GM23338 (cell line): Measurements from ENCODE around the gene UNC13C. TPM values are rescaled to one million over a fixed set of nuclear protein-coding genes. Genes with fewer than 3 reads are reported as not detected.
A peak's percentile ranks its signal among the peaks of the same experiment; 100 is the strongest.

Source experiments
- ATAC-seq: fragments of 200-7000 bp; cut with Tn5 transposase; 3 replicates; pipeline ENCODE4 v1.9.1; 2020
- DNase-seq: peaks from one replicate; pipeline ENCODE4 v3.0.0-alpha.2; 2015; ENCODE audit warnings: low spot score
- H2AFZ ChIP-seq: fragments of 200-600 bp; sonication (generic); 2 replicates; pipeline ENCODE4 v1.8.0; 2016; ENCODE audit warnings: antibody characterized with exemption, mild to moderate bottlenecking, moderate library complexity
- H3F3A ChIP-seq: fragments of 200-600 bp; sonication (generic); replicated peaks from 2 replicates; pipeline ENCODE4 v1.8.0; 2017; ENCODE audit warnings: antibody characterized with exemption, mixed run types, low read depth
- H3K27ac ChIP-seq: fragments of 200-600 bp; sonication (generic); 2 replicates; pipeline ENCODE4 v1.6.1; 2016; ENCODE audit warnings: low read depth
- H3K27me3 ChIP-seq: fragments of 200-600 bp; sonication (generic); 2 replicates; pipeline ENCODE4 v1.8.0; 2016; ENCODE audit warnings: mild to moderate bottlenecking, mixed run types, moderate library complexity; ENCODE audit not compliant: insufficient read depth
- H3K36me3 ChIP-seq: fragments of 200-600 bp; sonication (generic); 2 replicates; pipeline ENCODE4 v1.8.0; 2016; ENCODE audit warnings: mild to moderate bottlenecking; ENCODE audit not compliant: insufficient read depth
- H3K4me1 ChIP-seq: fragments of 200-600 bp; sonication (generic); 2 replicates; pipeline ENCODE4 v1.8.0; 2016; ENCODE audit warnings: mild to moderate bottlenecking, moderate library complexity; ENCODE audit not compliant: insufficient read depth
- H3K4me2 ChIP-seq: fragments of 200-600 bp; sonication (generic); 2 replicates; pipeline ENCODE4 v1.7.1; 2017; ENCODE audit warnings: mixed run types
- H3K4me3 ChIP-seq: fragments of 200-600 bp; sonication (generic); 2 replicates; pipeline ENCODE4 v1.6.1; 2016; ENCODE audit warnings: mixed run types
- H3K79me2 ChIP-seq: fragments of 200-600 bp; sonication (generic); replicated peaks from 2 replicates; pipeline ENCODE4 v1.8.0; 2017; ENCODE audit warnings: mild to moderate bottlenecking; ENCODE audit not compliant: insufficient read depth
- H3K9me2 ChIP-seq: fragments of 200-600 bp; sonication (generic); 2 replicates; pipeline ENCODE4 v1.8.0; 2017; ENCODE audit not compliant: insufficient read depth
- H4K20me1 ChIP-seq: fragments of 200-600 bp; sonication (generic); replicated peaks from 2 replicates; pipeline ENCODE4 v1.8.0; 2017; ENCODE audit warnings: mild to moderate bottlenecking; ENCODE audit not compliant: insufficient read depth
- H3K27ac Mint-ChIP-seq: 2 replicates; pipeline ENCODE4 v1.8.0; 2020; ENCODE audit warnings: inconsistent platforms, mild to moderate bottlenecking, moderate library complexity, mixed read lengths
- H3K27me3 Mint-ChIP-seq: 3 replicates; pipeline ENCODE4 v1.8.0; 2022; ENCODE audit warnings: low read depth, mild to moderate bottlenecking, moderate library complexity, mixed read lengths, inconsistent platforms; ENCODE audit not compliant: insufficient read depth, poor library complexity
- H3K36me3 Mint-ChIP-seq: 3 replicates; pipeline ENCODE4 v1.8.0; 2021; ENCODE audit warnings: low read depth, mild to moderate bottlenecking, inconsistent platforms, moderate library complexity, mixed read lengths
- H3K4me1 Mint-ChIP-seq: 3 replicates; pipeline ENCODE4 v1.8.0; 2020; ENCODE audit warnings: mild to moderate bottlenecking, inconsistent platforms, mixed read lengths
- H3K4me3 Mint-ChIP-seq: 3 replicates; pipeline ENCODE4 v1.8.0; 2021; ENCODE audit warnings: moderate library complexity, mild to moderate bottlenecking, inconsistent platforms, mixed read lengths
- H3K9me3 Mint-ChIP-seq: 3 replicates; pipeline ENCODE4 v1.8.0; 2020; ENCODE audit warnings: moderate library complexity, mild to moderate bottlenecking, inconsistent platforms, mixed read lengths
- CREB1 ChIP-seq: fragments of 250-450 bp; sonication (Bioruptor Pico); IDR thresholded peaks from 2 replicates; pipeline ENCODE4 v1.5.0; 2020; ENCODE audit warnings: low read depth, mild to moderate bottlenecking, moderate library complexity
- EZH2 ChIP-seq: fragments of 200-600 bp; sonication (generic); IDR thresholded peaks from one replicate; pipeline ENCODE4 v1.8.0; 2017; ENCODE audit warnings: antibody characterized with exemption, mild to moderate bottlenecking, low read depth; ENCODE audit not compliant: unreplicated experiment
- EZH2phosphoT487 ChIP-seq: fragments of 200-600 bp; sonication (generic); IDR thresholded peaks from one replicate; pipeline ENCODE4 v1.8.1; 2018; ENCODE audit warnings: antibody characterized with exemption; ENCODE audit not compliant: unreplicated experiment
- JUNB ChIP-seq: IDR thresholded peaks from one replicate; pipeline ENCODE4 v1.6.1; 2016; ENCODE audit warnings: antibody characterized with exemption; ENCODE audit not compliant: unreplicated experiment
- NANOG ChIP-seq: IDR thresholded peaks from 2 replicates; pipeline ENCODE4 v1.6.1; 2016; ENCODE audit warnings: antibody characterized with exemption, borderline replicate concordance
- POLR2AphosphoS5 ChIP-seq: IDR thresholded peaks from 2 replicates; pipeline ENCODE4 v1.6.1; 2016; ENCODE audit warnings: antibody characterized with exemption, low read depth
- STAT1 ChIP-seq: IDR thresholded peaks from one replicate; pipeline ENCODE4 v1.6.1; 2016; ENCODE audit warnings: antibody characterized with exemption; ENCODE audit not compliant: unreplicated experiment
- ZNF114 ChIP-seq: fragments of 250-450 bp; sonication (Bioruptor Pico); IDR thresholded peaks from 2 replicates; pipeline ENCODE4 v1.5.0; 2020; ENCODE audit warnings: mild to moderate bottlenecking, moderate library complexity
- ZNF331 ChIP-seq: fragments of 250-450 bp; sonication (Bioruptor Pico); IDR thresholded peaks from 2 replicates; pipeline ENCODE4 v1.5.0; 2020; ENCODE audit warnings: low read depth, mild to moderate bottlenecking, moderate library complexity
- long read RNA-seq: library from polyadenylated mRNA; unstranded; transcript quantifications from one replicate; pipeline ENCODE4 v2.0.0, GENCODE V29; 2020; ENCODE audit not compliant: unreplicated experiment
- polyA plus RNA-seq: library from polyadenylated mRNA; unstranded; fragments of >200 nt; fragmentation: Nextera tagmentation; extraction: Ambion mirVana; gene quantifications from 2 replicates; pipeline ENCODE4 v1.2.1, GENCODE V29; 2016
- total RNA-seq: library from RNA; depleted of rRNA; stranded (reverse); fragments of >200 nt; shearing (Covaris generic); gene quantifications from 2 replicates; pipeline ENCODE4 v1.2.3, GENCODE V29; 2014; rRNA removed
- TF ChIP-seq, protein P1 (sequence below): IDR thresholded peaks from 2 replicates; pipeline ENCODE4 v1.6.1; 2016; ENCODE audit warnings: antibody characterized with exemption
- TF ChIP-seq, protein P2 (sequence below): fragments of 250-450 bp; sonication (Bioruptor Pico); IDR thresholded peaks from 2 replicates; pipeline ENCODE4 v1.5.0; 2020; ENCODE audit warnings: mild to moderate bottlenecking, moderate library complexity
- TF ChIP-seq, protein P3 (sequence below): IDR thresholded peaks from one replicate; pipeline ENCODE4 v1.6.1; 2018; ENCODE audit warnings: antibody characterized with exemption; ENCODE audit not compliant: unreplicated experiment
- TF ChIP-seq, protein P4 (sequence below), 2 experiments: fragments of 200-600 bp in 1 of 2; sonication (generic) in 1 of 2; conservative IDR thresholded peaks; 2 replicates each; pipeline versions ENCODE4 v1.5.1 to v1.6.1; 2016 to 2017; ENCODE audit warnings: antibody characterized with exemption in 2 of 2, low read depth in 2 of 2, mild to moderate bottlenecking in 2 of 2, moderate library complexity in 1 of 2

The UNC13C gene
- total RNA-seq (0.03 and 0.58 TPM in 2 replicates), polyA plus RNA-seq (0.16 TPM in 1 of 2 replicates, not detected in the other)
- long read RNA-seq: 0 reads

DNA sequence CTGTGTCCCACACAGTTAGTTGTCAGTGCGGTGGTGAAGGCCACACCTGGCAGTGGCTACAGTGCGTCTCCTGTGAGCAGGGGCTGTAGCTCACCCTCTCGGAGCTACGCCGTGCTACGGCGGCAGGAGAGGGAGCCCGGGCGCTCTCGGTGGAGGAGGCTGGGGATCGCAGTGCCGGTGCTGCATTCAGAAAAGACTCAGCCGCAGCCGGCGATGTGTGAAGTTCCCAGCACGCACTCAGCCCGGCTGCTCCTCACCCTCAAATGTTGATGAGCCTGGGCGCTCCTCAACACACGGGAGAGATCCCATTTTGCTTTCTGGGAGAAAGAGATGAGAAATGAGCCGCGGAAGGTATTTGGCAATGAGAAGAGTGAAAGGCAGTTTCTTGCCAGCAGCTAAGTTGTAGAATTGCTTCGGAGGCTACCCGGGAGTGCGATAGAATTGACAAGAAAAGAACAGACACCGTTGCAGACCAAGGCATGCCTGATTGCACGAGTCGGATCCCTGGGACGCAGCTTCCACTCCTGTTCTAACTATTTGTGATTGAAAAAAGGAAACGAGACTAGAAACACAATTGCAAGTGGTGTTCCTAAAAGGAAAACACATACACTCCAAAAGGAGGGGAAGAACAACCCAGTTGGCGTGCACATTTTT is at the start of gene UNC13C:
UNC13C (plus strand) TSS at position 189 of the 654 bp plus-strand sequence. CDS start 34,463 bp downstream, outside the sequence.
- Histone ChIP-seq H3K4me2 (peak within 1 kb of the TSS; percentile 71), H3F3A (no peaks in the 10 kb centered on the region), H3K27ac (no peak within 1 kb of the TSS), H3K36me3 (no peaks in the 10 kb centered on the region), H4K20me1 (no peaks in the 10 kb centered on the region), H3K27me3 (peaks cover 15% of the 10 kb centered on the region), H3K4me1 (no peaks in the 10 kb centered on the region; the same call in 1 of the 2 replicates), H3K79me2 (no peaks in the 10 kb centered on the region), H2AFZ (peak within 1 kb of the TSS; percentile 63; the same call in 1 of the 2 replicates), H3K9me2 (no peaks in the 10 kb centered on the region), H3K4me3 (peak within 1 kb of the TSS; percentile 47)
- DNase-seq (peak; percentile 56), ATAC-seq (peak; percentile 98)
- H3K9me3 Mint-ChIP-seq: peaks cover 17% of the 10 kb centered on the region
- peaks cover 4% of the 10 kb centered on the region; the same call in 1 of the 3 replicates for H3K4me1 Mint-ChIP-seq
- TF ChIP-seq, protein P1, sequence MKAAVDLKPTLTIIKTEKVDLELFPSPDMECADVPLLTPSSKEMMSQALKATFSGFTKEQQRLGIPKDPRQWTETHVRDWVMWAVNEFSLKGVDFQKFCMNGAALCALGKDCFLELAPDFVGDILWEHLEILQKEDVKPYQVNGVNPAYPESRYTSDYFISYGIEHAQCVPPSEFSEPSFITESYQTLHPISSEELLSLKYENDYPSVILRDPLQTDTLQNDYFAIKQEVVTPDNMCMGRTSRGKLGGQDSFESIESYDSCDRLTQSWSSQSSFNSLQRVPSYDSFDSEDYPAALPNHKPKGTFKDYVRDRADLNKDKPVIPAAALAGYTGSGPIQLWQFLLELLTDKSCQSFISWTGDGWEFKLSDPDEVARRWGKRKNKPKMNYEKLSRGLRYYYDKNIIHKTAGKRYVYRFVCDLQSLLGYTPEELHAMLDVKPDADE: no peak
- TF ChIP-seq JUNB (no peak), ZNF331 (CRISPR knock-in tag) (no peak), ZNF114 (CRISPR knock-in tag) (no peak), CREB1 (CRISPR knock-in tag) (no peak), STAT1 (no peak), NANOG (no peak), EZH2 (no peak), EZH2phosphoT487 (no peak), POLR2AphosphoS5 (no peak)
- TF ChIP-seq, protein P2, sequence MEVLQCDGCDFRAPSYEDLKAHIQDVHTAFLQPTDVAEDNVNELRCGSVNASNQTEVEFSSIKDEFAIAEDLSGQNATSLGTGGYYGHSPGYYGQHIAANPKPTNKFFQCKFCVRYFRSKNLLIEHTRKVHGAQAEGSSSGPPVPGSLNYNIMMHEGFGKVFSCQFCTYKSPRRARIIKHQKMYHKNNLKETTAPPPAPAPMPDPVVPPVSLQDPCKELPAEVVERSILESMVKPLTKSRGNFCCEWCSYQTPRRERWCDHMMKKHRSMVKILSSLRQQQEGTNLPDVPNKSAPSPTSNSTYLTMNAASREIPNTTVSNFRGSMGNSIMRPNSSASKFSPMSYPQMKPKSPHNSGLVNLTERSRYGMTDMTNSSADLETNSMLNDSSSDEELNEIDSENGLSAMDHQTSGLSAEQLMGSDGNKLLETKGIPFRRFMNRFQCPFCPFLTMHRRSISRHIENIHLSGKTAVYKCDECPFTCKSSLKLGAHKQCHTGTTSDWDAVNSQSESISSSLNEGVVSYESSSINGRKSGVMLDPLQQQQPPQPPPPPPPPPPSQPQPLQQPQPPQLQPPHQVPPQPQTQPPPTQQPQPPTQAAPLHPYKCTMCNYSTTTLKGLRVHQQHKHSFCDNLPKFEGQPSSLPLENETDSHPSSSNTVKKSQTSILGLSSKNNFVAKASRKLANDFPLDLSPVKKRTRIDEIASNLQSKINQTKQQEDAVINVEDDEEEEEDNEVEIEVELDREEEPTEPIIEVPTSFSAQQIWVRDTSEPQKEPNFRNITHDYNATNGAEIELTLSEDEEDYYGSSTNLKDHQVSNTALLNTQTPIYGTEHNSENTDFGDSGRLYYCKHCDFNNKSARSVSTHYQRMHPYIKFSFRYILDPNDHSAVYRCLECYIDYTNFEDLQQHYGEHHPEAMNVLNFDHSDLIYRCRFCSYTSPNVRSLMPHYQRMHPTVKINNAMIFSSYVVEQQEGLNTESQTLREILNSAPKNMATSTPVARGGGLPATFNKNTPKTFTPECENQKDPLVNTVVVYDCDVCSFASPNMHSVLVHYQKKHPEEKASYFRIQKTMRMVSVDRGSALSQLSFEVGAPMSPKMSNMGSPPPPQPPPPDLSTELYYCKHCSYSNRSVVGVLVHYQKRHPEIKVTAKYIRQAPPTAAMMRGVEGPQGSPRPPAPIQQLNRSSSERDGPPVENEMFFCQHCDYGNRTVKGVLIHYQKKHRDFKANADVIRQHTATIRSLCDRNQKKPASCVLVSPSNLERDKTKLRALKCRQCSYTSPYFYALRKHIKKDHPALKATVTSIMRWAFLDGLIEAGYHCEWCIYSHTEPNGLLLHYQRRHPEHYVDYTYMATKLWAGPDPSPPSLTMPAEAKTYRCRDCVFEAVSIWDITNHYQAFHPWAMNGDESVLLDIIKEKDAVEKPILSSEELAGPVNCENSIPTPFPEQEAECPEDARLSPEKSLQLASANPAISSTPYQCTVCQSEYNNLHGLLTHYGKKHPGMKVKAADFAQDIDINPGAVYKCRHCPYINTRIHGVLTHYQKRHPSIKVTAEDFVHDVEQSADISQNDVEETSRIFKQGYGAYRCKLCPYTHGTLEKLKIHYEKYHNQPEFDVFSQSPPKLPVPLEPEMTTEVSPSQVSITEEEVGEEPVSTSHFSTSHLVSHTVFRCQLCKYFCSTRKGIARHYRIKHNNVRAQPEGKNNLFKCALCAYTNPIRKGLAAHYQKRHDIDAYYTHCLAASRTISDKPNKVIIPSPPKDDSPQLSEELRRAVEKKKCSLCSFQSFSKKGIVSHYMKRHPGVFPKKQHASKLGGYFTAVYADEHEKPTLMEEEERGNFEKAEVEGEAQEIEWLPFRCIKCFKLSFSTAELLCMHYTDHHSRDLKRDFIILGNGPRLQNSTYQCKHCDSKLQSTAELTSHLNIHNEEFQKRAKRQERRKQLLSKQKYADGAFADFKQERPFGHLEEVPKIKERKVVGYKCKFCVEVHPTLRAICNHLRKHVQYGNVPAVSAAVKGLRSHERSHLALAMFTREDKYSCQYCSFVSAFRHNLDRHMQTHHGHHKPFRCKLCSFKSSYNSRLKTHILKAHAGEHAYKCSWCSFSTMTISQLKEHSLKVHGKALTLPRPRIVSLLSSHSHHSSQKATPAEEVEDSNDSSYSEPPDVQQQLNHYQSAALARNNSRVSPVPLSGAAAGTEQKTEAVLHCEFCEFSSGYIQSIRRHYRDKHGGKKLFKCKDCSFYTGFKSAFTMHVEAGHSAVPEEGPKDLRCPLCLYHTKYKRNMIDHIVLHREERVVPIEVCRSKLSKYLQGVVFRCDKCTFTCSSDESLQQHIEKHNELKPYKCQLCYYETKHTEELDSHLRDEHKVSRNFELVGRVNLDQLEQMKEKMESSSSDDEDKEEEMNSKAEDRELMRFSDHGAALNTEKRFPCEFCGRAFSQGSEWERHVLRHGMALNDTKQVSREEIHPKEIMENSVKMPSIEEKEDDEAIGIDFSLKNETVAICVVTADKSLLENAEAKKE (CRISPR knock-in tag): no peak
- TF ChIP-seq, protein P3, sequence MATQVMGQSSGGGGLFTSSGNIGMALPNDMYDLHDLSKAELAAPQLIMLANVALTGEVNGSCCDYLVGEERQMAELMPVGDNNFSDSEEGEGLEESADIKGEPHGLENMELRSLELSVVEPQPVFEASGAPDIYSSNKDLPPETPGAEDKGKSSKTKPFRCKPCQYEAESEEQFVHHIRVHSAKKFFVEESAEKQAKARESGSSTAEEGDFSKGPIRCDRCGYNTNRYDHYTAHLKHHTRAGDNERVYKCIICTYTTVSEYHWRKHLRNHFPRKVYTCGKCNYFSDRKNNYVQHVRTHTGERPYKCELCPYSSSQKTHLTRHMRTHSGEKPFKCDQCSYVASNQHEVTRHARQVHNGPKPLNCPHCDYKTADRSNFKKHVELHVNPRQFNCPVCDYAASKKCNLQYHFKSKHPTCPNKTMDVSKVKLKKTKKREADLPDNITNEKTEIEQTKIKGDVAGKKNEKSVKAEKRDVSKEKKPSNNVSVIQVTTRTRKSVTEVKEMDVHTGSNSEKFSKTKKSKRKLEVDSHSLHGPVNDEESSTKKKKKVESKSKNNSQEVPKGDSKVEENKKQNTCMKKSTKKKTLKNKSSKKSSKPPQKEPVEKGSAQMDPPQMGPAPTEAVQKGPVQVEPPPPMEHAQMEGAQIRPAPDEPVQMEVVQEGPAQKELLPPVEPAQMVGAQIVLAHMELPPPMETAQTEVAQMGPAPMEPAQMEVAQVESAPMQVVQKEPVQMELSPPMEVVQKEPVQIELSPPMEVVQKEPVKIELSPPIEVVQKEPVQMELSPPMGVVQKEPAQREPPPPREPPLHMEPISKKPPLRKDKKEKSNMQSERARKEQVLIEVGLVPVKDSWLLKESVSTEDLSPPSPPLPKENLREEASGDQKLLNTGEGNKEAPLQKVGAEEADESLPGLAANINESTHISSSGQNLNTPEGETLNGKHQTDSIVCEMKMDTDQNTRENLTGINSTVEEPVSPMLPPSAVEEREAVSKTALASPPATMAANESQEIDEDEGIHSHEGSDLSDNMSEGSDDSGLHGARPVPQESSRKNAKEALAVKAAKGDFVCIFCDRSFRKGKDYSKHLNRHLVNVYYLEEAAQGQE: no peak
- TF ChIP-seq, protein P4, sequence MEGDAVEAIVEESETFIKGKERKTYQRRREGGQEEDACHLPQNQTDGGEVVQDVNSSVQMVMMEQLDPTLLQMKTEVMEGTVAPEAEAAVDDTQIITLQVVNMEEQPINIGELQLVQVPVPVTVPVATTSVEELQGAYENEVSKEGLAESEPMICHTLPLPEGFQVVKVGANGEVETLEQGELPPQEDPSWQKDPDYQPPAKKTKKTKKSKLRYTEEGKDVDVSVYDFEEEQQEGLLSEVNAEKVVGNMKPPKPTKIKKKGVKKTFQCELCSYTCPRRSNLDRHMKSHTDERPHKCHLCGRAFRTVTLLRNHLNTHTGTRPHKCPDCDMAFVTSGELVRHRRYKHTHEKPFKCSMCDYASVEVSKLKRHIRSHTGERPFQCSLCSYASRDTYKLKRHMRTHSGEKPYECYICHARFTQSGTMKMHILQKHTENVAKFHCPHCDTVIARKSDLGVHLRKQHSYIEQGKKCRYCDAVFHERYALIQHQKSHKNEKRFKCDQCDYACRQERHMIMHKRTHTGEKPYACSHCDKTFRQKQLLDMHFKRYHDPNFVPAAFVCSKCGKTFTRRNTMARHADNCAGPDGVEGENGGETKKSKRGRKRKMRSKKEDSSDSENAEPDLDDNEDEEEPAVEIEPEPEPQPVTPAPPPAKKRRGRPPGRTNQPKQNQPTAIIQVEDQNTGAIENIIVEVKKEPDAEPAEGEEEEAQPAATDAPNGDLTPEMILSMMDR (conservative IDR thresholded peaks at IDR 0.05; ENCODE audit: low read depth in 2 of 2): no peak
- H3K36me3 Mint-ChIP-seq: no peaks in the 10 kb centered on the region
- H3K27ac Mint-ChIP-seq: no peak within 1 kb of the TSS
- peak within 1 kb of the TSS; percentile 81 for H3K4me3 Mint-ChIP-seq
- H3K27me3 Mint-ChIP-seq: peaks cover 12% of the 10 kb centered on the region
